Karpas-422 (cell line): ENCODE data around the gene PLB1. TPM values are rescaled to one million over a fixed set of nuclear protein-coding genes. Genes with fewer than 3 reads are reported as not detected.

ENCODE experiments used
- DNase-seq: peaks from one replicate; pipeline ENCODE4 v3.0.0-alpha.2; 2015
- H2AFZ ChIP-seq: fragments of 200-600 bp; sonication (generic); 2 replicates; pipeline ENCODE4 v1.6.1; 2014; ENCODE audit warnings: antibody characterized with exemption, low read length, mixed read lengths
- H3K27ac ChIP-seq: fragments of 200-600 bp; sonication (generic); 2 replicates; pipeline ENCODE4 v1.5.1; 2014; ENCODE audit warnings: mild to moderate bottlenecking, low read length, moderate library complexity
- H3K27me3 ChIP-seq: fragments of 200-600 bp; sonication (generic); 2 replicates; pipeline ENCODE4 v1.6.1; 2014; ENCODE audit warnings: low read length, mixed read lengths
- H3K36me3 ChIP-seq: fragments of 200-600 bp; sonication (generic); 2 replicates; pipeline ENCODE4 v1.6.1; 2014; ENCODE audit warnings: low read length, mixed read lengths; ENCODE audit not compliant: insufficient read depth
- H3K4me1 ChIP-seq: fragments of 200-600 bp; sonication (generic); 2 replicates; pipeline ENCODE4 v1.6.1; 2014; ENCODE audit warnings: mild to moderate bottlenecking, low read length, mixed read lengths
- H3K4me2 ChIP-seq: fragments of 200-600 bp; sonication (generic); 2 replicates; pipeline ENCODE4 v1.6.1; 2014; ENCODE audit warnings: low read length, low read depth, mild to moderate bottlenecking; ENCODE audit not compliant: poor library complexity, severe bottlenecking
- H3K4me3 ChIP-seq: fragments of 200-600 bp; sonication (generic); 2 replicates; pipeline ENCODE4 v1.5.1; 2014; ENCODE audit warnings: mild to moderate bottlenecking, antibody characterized with exemption, low read length, mixed read lengths
- H3K79me2 ChIP-seq: fragments of 200-600 bp; sonication (generic); 2 replicates; pipeline ENCODE4 v1.6.1; 2014; ENCODE audit warnings: mild to moderate bottlenecking, low read length, mixed read lengths
- H3K9ac ChIP-seq: fragments of 200-600 bp; sonication (generic); 2 replicates; pipeline ENCODE4 v1.6.0; 2014; ENCODE audit warnings: low read length
- H3K9me2 ChIP-seq: fragments of 200-600 bp; sonication (generic), shearing (Covaris generic); replicated peaks from 2 replicates; pipeline ENCODE4 v1.6.0; 2014; ENCODE audit warnings: mild to moderate bottlenecking, low read length, moderate library complexity; ENCODE audit not compliant: insufficient read depth
- H3K9me3 ChIP-seq: fragments of 300-700, 200-600 bp; sonication (generic); 2 replicates; pipeline ENCODE4 v1.6.1; 2014; ENCODE audit warnings: low read length, mixed read lengths
- H4K20me1 ChIP-seq: fragments of 200-600 bp; sonication (generic); 2 replicates; pipeline ENCODE4 v1.6.1; 2014; ENCODE audit warnings: mild to moderate bottlenecking, antibody characterized with exemption, low read length, low read depth; ENCODE audit not compliant: insufficient read depth
- total RNA-seq: library from RNA; depleted of rRNA; stranded (reverse); fragments of >200 nt; shearing (Covaris generic); gene quantifications from 2 replicates; pipeline ENCODE4 v1.2.3, GENCODE V29; 2014; ENCODE audit warnings: low replicate concordance

Gene PLB1
- total RNA-seq, 1 experiment from 2014 or later, result not detected

GRCh38 chr2:28643327-28643726 is 147.5 kb downstream of the PLB1 start:
- no peaks in the 10 kb centered on the region for H3K4me1 ChIP-seq
- H4K20me1 ChIP-seq, result no peaks in the 10 kb centered on the region
- H3K4me2 ChIP-seq, result no peak overlapping the region
- no peaks in the 10 kb centered on the region for H3K9me2 ChIP-seq
- H3K9ac ChIP-seq, result no peak overlapping the region
- H3K27me3 ChIP-seq, result no peaks in the 10 kb centered on the region
- no peak overlapping the region for H3K4me3 ChIP-seq
- H3K79me2 ChIP-seq, result no peaks in the 10 kb centered on the region
- H2AFZ ChIP-seq, result no peak overlapping the region
- H3K36me3 ChIP-seq, result no peaks in the 10 kb centered on the region
- H3K9me3 ChIP-seq, result no peaks in the 10 kb centered on the region
- no peak for DNase-seq
- H3K27ac ChIP-seq, result no peak overlapping the region

GRCh38 chr2:28643911-28644334 is 148.1 kb downstream of the PLB1 start:
- no peak overlapping the region for H3K4me2 ChIP-seq
- H3K4me1 ChIP-seq, result no peaks in the 10 kb centered on the region
- H3K79me2 ChIP-seq, result no peaks in the 10 kb centered on the region
- H4K20me1 ChIP-seq, result no peaks in the 10 kb centered on the region
- no peaks in the 10 kb centered on the region for H3K9me3 ChIP-seq
- no peak overlapping the region for H3K27ac ChIP-seq
- no peaks in the 10 kb centered on the region for H3K36me3 ChIP-seq
- H3K9me2 ChIP-seq, result no peaks in the 10 kb centered on the region
- H3K4me3 ChIP-seq, result no peak overlapping the region
- no peaks in the 10 kb centered on the region for H3K27me3 ChIP-seq
- H2AFZ ChIP-seq, result no peak overlapping the region
- DNase-seq, result no peak
- H3K9ac ChIP-seq, result no peak overlapping the region

- no peaks in the 10 kb centered on the region for H3K9me2 ChIP-seq
- no peaks in the 10 kb centered on the region for H3K79me2 ChIP-seq
- no peaks in the 10 kb centered on the region for H3K36me3 ChIP-seq
- no peak overlapping the region for H3K4me3 ChIP-seq
- H3K9ac ChIP-seq, result no peak overlapping the region
- H3K4me1 ChIP-seq, result no peaks in the 10 kb centered on the region
- H2AFZ ChIP-seq, result no peak overlapping the region
- H4K20me1 ChIP-seq, result no peaks in the 10 kb centered on the region
- H3K4me2 ChIP-seq, result no peak overlapping the region
- H3K9me3 ChIP-seq, result no peaks in the 10 kb centered on the region
- no peak for DNase-seq
- H3K27me3 ChIP-seq, result no peaks in the 10 kb centered on the region
- no peak overlapping the region for H3K27ac ChIP-seq
Observed at GRCh38 chr2:28644760-28645159, 148.9 kb downstream of the PLB1 start.

GRCh38 chr2:28645553-28645952 is 149.7 kb downstream of the PLB1 start:
- no peak for DNase-seq
- Histone ChIP-seq H3K27me3 (no peaks in the 10 kb centered on the region), H3K4me3 (no peak overlapping the region), H3K9ac (no peak overlapping the region), H4K20me1 (no peaks in the 10 kb centered on the region), H3K27ac (no peak overlapping the region), H3K36me3 (no peaks in the 10 kb centered on the region), H3K4me1 (peaks cover 7% of the 10 kb centered on the region), H2AFZ (no peak overlapping the region), H3K9me2 (no peaks in the 10 kb centered on the region), H3K79me2 (no peaks in the 10 kb centered on the region), H3K4me2 (no peak overlapping the region), H3K9me3 (no peaks in the 10 kb centered on the region)

GRCh38 chr2:28647682-28648081 is 151.8 kb downstream of the PLB1 start:
- no peaks in the 10 kb centered on the region for H3K9me2 ChIP-seq
- no peaks in the 10 kb centered on the region for H3K27me3 ChIP-seq
- no peak overlapping the region for H3K4me2 ChIP-seq
- no peak overlapping the region for H3K4me3 ChIP-seq
- H3K36me3 ChIP-seq, result no peaks in the 10 kb centered on the region
- H3K27ac ChIP-seq, result no peak overlapping the region
- H3K4me1 ChIP-seq, result peaks cover 9% of the 10 kb centered on the region
- DNase-seq, result no peak
- H3K9ac ChIP-seq, result no peak overlapping the region
- no peaks in the 10 kb centered on the region for H3K79me2 ChIP-seq
- no peaks in the 10 kb centered on the region for H4K20me1 ChIP-seq
- no peak overlapping the region for H2AFZ ChIP-seq
- no peaks in the 10 kb centered on the region for H3K9me3 ChIP-seq

GRCh38 chr2:28648147-28648546 is 152.3 kb downstream of the PLB1 start:
- no peak overlapping the region for H3K4me2 ChIP-seq
- no peak overlapping the region for H2AFZ ChIP-seq

GRCh38 chr2:28648671-28649395 is 153.0 kb downstream of the PLB1 start:
- Histone ChIP-seq H3K79me2 (no peaks in the 10 kb centered on the region), H3K27ac (no peak overlapping the region), H3K4me1 (peaks cover 9% of the 10 kb centered on the region), H3K27me3 (no peaks in the 10 kb centered on the region), H3K4me2 (no peak overlapping the region), H3K4me3 (no peak overlapping the region), H3K36me3 (no peaks in the 10 kb centered on the region), H2AFZ (no peak overlapping the region), H3K9ac (no peak overlapping the region), H3K9me3 (no peaks in the 10 kb centered on the region), H3K9me2 (no peaks in the 10 kb centered on the region), H4K20me1 (no peaks in the 10 kb centered on the region)
- DNase-seq, result no peak

More at GRCh38 chr2:28648147-28648546, 152.3 kb downstream of the PLB1 start:
- Histone ChIP-seq H3K9me2 (no peaks in the 10 kb centered on the region), H3K27me3 (no peaks in the 10 kb centered on the region), H3K4me3 (no peak overlapping the region), H3K79me2 (no peaks in the 10 kb centered on the region), H4K20me1 (no peaks in the 10 kb centered on the region), H3K27ac (no peak overlapping the region), H3K4me1 (peaks cover 9% of the 10 kb centered on the region), H3K36me3 (no peaks in the 10 kb centered on the region), H3K9ac (no peak overlapping the region), H3K9me3 (no peaks in the 10 kb centered on the region)
- no peak for DNase-seq

- peaks cover 9% of the 10 kb centered on the region for H3K4me1 ChIP-seq
- H3K79me2 ChIP-seq, result no peaks in the 10 kb centered on the region
- H3K36me3 ChIP-seq, result no peaks in the 10 kb centered on the region
- no peaks in the 10 kb centered on the region for H3K9me2 ChIP-seq
- no peak overlapping the region for H3K27ac ChIP-seq
- no peak overlapping the region for H3K9ac ChIP-seq
- H3K4me3 ChIP-seq, result no peak overlapping the region
- no peak overlapping the region for H2AFZ ChIP-seq
- H3K4me2 ChIP-seq, result no peak overlapping the region
- no peaks in the 10 kb centered on the region for H4K20me1 ChIP-seq
- DNase-seq, result no peak
- no peaks in the 10 kb centered on the region for H3K27me3 ChIP-seq
- no peaks in the 10 kb centered on the region for H3K9me3 ChIP-seq
Observed at GRCh38 chr2:28649481-28650265, 153.8 kb downstream of the PLB1 start.
